LNCAP (cell line): Measurements from ENCODE around the gene RXRA.

Experiments used
- CTCF ChIP-seq: fragments of 450-650 bp; IDR thresholded peaks from 2 replicates; pipeline ENCODE4 v1.5.1; 2017; ENCODE audit warnings: mild to moderate bottlenecking

The RXRA gene

DNA sequence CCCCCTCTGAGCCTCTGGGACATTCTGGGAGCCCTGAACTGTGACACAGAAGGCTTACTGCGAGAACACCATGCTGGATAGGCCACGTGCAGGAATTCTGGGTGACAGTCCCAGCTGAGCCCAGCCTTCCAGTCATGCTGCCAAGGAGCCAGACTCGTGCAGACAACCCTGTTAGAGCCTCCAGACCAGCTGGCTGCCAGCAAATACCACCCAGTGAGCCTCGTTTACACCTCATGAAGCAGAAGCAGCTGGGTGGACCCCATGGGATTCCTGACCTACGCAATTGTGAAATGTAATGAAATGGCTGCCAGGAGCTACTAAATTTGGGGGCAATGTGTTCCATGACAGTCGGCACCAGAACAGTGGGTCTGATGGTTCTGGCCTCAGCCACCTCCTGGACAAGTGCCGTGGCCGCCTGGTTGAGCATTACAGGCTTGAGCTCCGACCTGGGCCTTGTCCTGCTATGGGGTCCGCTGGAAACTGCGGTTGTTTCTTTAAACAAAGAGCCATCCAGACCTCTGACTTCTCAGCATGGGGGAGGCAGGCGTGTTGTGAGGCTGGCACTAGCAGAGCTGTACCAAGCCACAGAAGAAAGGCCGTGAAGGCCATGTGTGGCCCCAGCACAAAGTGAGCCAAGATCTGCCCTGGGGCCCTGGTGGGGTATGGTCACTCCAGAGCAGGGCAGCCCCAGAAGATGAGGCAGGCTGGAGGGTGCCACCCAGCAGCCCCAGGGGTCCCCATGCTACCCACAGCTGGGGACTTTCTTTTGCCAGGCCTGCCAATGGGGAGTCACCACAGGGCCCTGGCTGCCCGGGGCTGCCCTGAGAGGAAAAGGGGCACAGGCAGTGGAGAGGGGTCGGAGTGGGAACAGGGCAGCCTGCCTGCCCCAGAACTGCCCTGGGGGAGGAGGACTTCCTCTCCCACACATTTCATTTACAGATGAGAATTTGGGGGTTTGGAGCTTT lies 19.3 kb upstream of the RXRA start:
- no peak for TF ChIP-seq CTCF

- no peak for TF ChIP-seq CTCF
These were observed 18.3 kb upstream of the RXRA start for GRCh38 chr9:134307674-134308638.

DNA sequence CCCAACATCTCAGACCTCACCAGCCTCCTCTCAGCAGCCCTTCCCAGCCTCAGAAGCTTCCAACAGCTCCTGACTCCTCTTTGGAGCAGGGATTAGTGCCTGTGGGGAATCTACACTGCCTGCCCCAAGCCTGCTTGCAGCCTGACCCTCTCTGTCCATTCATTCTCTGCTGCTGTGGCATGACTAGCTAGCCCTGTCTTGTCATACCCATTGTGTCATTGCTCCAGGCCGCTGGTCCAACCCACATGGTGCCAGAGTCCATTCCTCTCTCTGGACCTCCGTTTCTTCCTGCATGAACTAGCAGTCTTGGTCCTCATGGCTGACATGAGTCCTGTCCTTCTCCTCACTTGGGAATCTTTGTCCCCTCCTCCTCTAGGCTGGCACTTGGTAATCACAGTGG lies 12.8 kb upstream of the RXRA start:
- TF ChIP-seq CTCF: no peak

- TF ChIP-seq CTCF: no peak
These were observed 12.0 kb upstream of the RXRA start for GRCh38 chr9:134314039-134314949.

DNA sequence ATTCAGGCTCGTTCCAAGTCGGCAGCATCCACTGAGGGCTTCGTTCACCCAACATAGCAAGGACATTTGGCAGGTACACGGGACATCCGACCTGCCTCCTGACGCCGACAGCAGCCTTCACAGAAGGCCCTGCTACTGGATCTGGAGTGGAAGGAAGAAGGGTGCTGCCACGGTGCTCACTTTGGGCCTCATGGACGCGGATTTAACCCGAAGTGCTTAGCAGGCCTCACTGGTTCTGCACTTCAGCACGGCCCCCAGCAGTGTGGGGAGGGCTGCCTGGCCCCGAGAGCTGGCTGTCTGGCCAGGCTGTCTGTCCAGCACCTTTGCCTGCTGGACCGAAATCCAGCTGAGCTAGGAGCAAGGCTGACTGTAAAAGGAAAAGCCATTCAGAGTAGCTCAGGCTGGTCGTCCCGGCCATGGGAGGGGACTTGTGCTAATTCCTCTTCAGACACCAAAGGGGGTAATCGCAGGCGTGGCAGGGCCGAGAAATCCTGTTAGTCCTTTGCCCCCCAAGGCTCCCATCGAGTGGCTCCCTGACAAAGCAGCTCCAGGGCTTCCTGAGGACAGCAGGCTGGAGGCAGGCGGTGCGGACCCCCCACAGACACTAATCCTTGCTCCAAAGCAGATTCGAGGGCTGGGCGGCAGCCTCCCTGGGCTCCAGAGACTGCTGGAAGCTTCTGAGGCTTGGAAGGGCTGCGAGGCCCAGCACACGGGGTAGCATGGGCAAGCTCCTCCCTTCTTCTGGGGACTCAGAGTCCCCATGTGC lies 11.1 kb upstream of the RXRA start:
- TF ChIP-seq CTCF: no peak

DNA sequence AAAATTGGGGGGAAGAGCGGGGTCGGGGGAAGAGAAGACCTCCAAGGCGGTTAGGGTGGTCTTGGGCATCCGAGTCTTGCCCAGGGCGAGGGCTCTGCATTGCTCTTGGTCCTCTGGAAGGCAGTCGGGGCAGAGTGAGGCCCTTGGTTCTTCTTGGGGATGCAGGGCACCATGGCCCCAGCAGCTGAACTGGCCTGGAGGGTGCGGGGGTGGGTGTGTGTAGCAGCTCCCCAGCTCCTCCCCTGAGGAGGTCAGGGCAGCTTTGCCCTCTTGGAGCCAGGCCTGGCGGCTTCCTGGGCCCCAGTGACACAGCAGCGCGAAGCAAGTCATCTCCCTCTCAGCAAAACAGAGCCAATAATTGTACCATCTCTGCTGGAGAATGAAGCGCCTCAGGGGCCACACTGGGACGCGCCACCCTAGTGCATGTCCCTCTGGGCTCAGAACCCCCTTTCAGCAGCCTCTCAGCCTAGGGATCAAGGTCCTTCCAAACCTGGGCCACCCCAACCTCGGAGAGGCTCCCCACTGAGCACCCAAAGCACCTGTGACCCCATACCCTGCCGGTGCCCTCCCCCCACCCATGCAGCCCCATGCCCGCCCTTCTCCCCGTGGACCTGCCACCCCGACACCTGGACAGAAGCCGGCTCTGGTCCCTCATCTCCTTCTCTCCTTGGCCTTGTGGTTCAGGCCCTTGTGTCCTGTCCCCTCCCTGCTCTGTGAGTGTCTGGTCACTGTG lies 10.4 kb upstream of the RXRA start:
- no peak for TF ChIP-seq CTCF
